Esophagus squamous epithelium (tissue), 5 donors: ENCODE measurements around the gene FCRL5. TPM values are rescaled to one million over a fixed set of nuclear protein-coding genes. Genes with fewer than 3 reads are reported as not detected.

Experiments used
- DNase-seq: peaks from one replicate; lab custom pipeline; 2025; lab: John Stamatoyannopoulos, UW
- H3K27ac ChIP-seq, 4 donors: fragments of 200-600 bp; sonication (generic); one replicate each; pipeline ENCODE4 v1.5.1; 2016 to 2019; ENCODE audit warnings: mild to moderate bottlenecking in 1 of 4
- H3K27me3 ChIP-seq, 4 donors: fragments of 200-600 bp; sonication (generic); 1 replicate in 3 of 4; 2 replicates in 1 of 4; pipeline versions ENCODE4 v1.5.1 to v1.6.0; 2017 to 2021; ENCODE audit warnings: antibody characterized with exemption in 1 of 4
- H3K36me3 ChIP-seq, 3 donors: fragments of 200-600 bp; sonication (generic); one replicate each; pipeline ENCODE4 v1.5.1; 2016 to 2019
- H3K4me1 ChIP-seq, 3 donors: fragments of 200-600 bp; sonication (generic); one replicate each; pipeline ENCODE4 v1.5.1; 2017 to 2019
- H3K4me3 ChIP-seq, 4 donors: fragments of 200-600 bp; sonication (generic); 1 replicate in 3 of 4; 2 replicates in 1 of 4; pipeline ENCODE4 v1.5.1; 2016 to 2019; ENCODE audit warnings: mild to moderate bottlenecking in 2 of 4, moderate library complexity in 1 of 4
- H3K9me3 ChIP-seq, 3 donors: fragments of 200-600 bp; sonication (generic); one replicate each; pipeline ENCODE4 v1.5.1; 2016 to 2019
- CTCF ChIP-seq, 6 experiments: fragments of 450-650 bp in 4 of 6; fragments of 200-600 bp in 2 of 6; sonication (generic) in 2 of 6; IDR thresholded peaks; one replicate each; pipeline ENCODE4 v1.5.1; 2016 to 2019; ENCODE audit warnings: antibody characterized with exemption in 6 of 6, mild to moderate bottlenecking in 4 of 6, moderate library complexity in 4 of 6
- POLR2A ChIP-seq, 4 donors: fragments of 450-650 bp; IDR thresholded peaks; one replicate each; pipeline ENCODE4 v1.6.1; 2017; ENCODE audit warnings: antibody characterized with exemption in 4 of 4, mild to moderate bottlenecking in 4 of 4, moderate library complexity in 3 of 4
- WGBS, 2 donors: methylation state at CpG; one replicate each; pipeline ENCODE4 v1.1.5; 2018; 5-methylcytosine and 5-hydroxymethylcytosine counted together
- intact Hi-C: fragments of 100-400 bp; cut with DNase I; formaldehyde crosslinking; loops from one replicate; pipeline ENCODE4 v1.15.0; 2022
- total RNA-seq, 4 donors: library from RNA; depleted of rRNA; stranded (reverse); fragments of >200 nt; gene quantifications; one replicate each; pipeline ENCODE4 v1.1.0, GENCODE V29; 2016
- donor health status: DM: yes; HTN: yes; CAD: no.

The FCRL5 gene
- total RNA-seq, 4 donors from 2014 or later, result 0.08 to 1.6 (median 0.23) TPM

- no peaks in the 10 kb centered on the region for H3K36me3 ChIP-seq
- H3K4me1 ChIP-seq, result no peaks in the 10 kb centered on the region
- H3K4me3 ChIP-seq, result no peak overlapping the region
- no peaks in the 10 kb centered on the region for H3K9me3 ChIP-seq
- intact Hi-C loops, result no loop called here
- no peak for DNase-seq
- peaks cover 0 to 4% (median 0%) of the 10 kb centered on the region in 4 donors for H3K27me3 ChIP-seq
- H3K27ac ChIP-seq, result no peak overlapping the region
- 63 to 66% methylated on average over 5 of the region's 5 CpGs for WGBS, 2 donors
- no peak for TF ChIP-seq CTCF (IDR thresholded peaks at IDR 0.05)
- no peak for TF ChIP-seq POLR2A (IDR thresholded peaks at IDR 0.05)
These were observed 86.3 kb downstream of the FCRL5 start for GRCh38 chr1:157466011-157466410.

Other genes starting within 250 kb of the FCRL5 start
- not detected for gene FCRL4, start 45.6 kb upstream of the FCRL5 start, total RNA-seq
- gene FCRL3, start 148.3 kb upstream of the FCRL5 start, total RNA-seq, result under 1 TPM in 2 of 4 donors, not detected in 2; 0.19 to 0.29 TPM
- under 1 TPM in 2 of 4 donors, not detected in 2; 0.19 to 0.32 TPM for gene FCRL2, start 224.6 kb upstream of the FCRL5 start, total RNA-seq